SU-DHL-6 (cell line): ENCODE measurements around the gene CDC42EP5.

Experiments
- H2AFZ ChIP-seq: fragments of 200-600 bp; sonication (generic); 2 replicates; pipeline ENCODE4 v1.6.1; 2014; ENCODE audit warnings: low read depth, mild to moderate bottlenecking, moderate library complexity, mixed read lengths, antibody characterized with exemption, low read length; ENCODE audit not compliant: severe bottlenecking
- H3F3A ChIP-seq: fragments of 200-600 bp; shearing (Covaris generic); 2 replicates; pipeline ENCODE4 v1.6.0; 2016; ENCODE audit warnings: antibody characterized with exemption, mild to moderate bottlenecking; ENCODE audit not compliant: insufficient read depth
- H3K27ac ChIP-seq: fragments of 200-600 bp; sonication (generic); 2 replicates; pipeline ENCODE4 v1.5.1; 2016; ENCODE audit warnings: low read depth, mild to moderate bottlenecking, low read length, moderate library complexity, mixed read lengths
- H3K27me3 ChIP-seq: fragments of 200-600 bp; sonication (generic), shearing (Covaris generic); 2 replicates; pipeline ENCODE4 v1.6.0; 2014; ENCODE audit warnings: mild to moderate bottlenecking, low read length
- H3K36me3 ChIP-seq: fragments of 200-600 bp; sonication (generic); 2 replicates; pipeline ENCODE4 v1.6.1; 2014; ENCODE audit warnings: mild to moderate bottlenecking, low read length, mixed read lengths
- H3K4me2 ChIP-seq: fragments of 300-600, 200-600 bp; shearing (Covaris generic), sonication (generic); 2 replicates; pipeline ENCODE4 v1.6.0; 2014; ENCODE audit warnings: low read length, low read depth, mild to moderate bottlenecking; ENCODE audit not compliant: poor library complexity, severe bottlenecking
- H3K4me3 ChIP-seq: fragments of 200-600 bp; sonication (generic); 2 replicates; pipeline ENCODE4 v1.5.1; 2014; ENCODE audit warnings: antibody characterized with exemption, low read length, mild to moderate bottlenecking, mixed read lengths; ENCODE audit not compliant: insufficient read depth, poor library complexity, severe bottlenecking
- H3K79me2 ChIP-seq: fragments of 200-600 bp; sonication (generic); 2 replicates; pipeline ENCODE4 v1.6.1; 2014; ENCODE audit warnings: mild to moderate bottlenecking, low read length, moderate library complexity; ENCODE audit not compliant: insufficient read depth
- H3K9ac ChIP-seq: fragments of 200-600 bp; sonication (generic); 2 replicates; pipeline ENCODE4 v1.7.0; 2014; ENCODE audit warnings: mild to moderate bottlenecking, low read length
- H3K9me2 ChIP-seq: fragments of 200-600 bp; sonication (generic); replicated peaks from 2 replicates; pipeline ENCODE4 v1.6.1; 2014; ENCODE audit warnings: low read length; ENCODE audit not compliant: insufficient read depth
- H3K9me3 ChIP-seq: fragments of 200-600 bp; sonication (generic); 2 replicates; pipeline ENCODE4 v1.6.1; 2014; ENCODE audit warnings: low read length, mixed read lengths; ENCODE audit not compliant: insufficient read depth
- H4K20me1 ChIP-seq: fragments of 200-600 bp; sonication (generic); 2 replicates; pipeline ENCODE4 v1.6.1; 2014; ENCODE audit warnings: low read depth, mild to moderate bottlenecking, antibody characterized with exemption, low read length, moderate library complexity, mixed read lengths
- EZH2phosphoT487 ChIP-seq: fragments of 200-600 bp; sonication (generic), shearing (Covaris generic); conservative IDR thresholded peaks from 2 replicates; pipeline ENCODE4 v1.6.1; 2018; ENCODE audit warnings: mild to moderate bottlenecking, antibody characterized with exemption, low read length, moderate library complexity, mixed read lengths
- TF ChIP-seq, protein P1 (sequence below): fragments of 200-600 bp; sonication (generic); IDR thresholded peaks from one replicate; pipeline ENCODE4 v1.5.1; 2017; ENCODE audit warnings: antibody characterized with exemption, mild to moderate bottlenecking, low read length, moderate library complexity; ENCODE audit not compliant: insufficient read depth, poor library complexity, severe bottlenecking

The CDC42EP5 gene

GRCh38 chr19:54461613-54462012 lies 11.5 kb downstream of the CDC42EP5 start:
- no peaks in the 10 kb centered on the region for H3K79me2 ChIP-seq
- H2AFZ ChIP-seq: no peak overlapping the region
- no peak overlapping the region for H3K27ac ChIP-seq
- H3K4me2 ChIP-seq: no peak overlapping the region
- H3K9me2 ChIP-seq: no peaks in the 10 kb centered on the region
- H3F3A ChIP-seq: peaks cover 24% of the 10 kb centered on the region; the same call in 1 of the 2 replicates
- H4K20me1 ChIP-seq: no peaks in the 10 kb centered on the region; the same call in 1 of the 2 replicates
- H3K4me3 ChIP-seq: no peak overlapping the region
- no peak overlapping the region for H3K9ac ChIP-seq
- no peak for TF ChIP-seq EZH2phosphoT487
- TF ChIP-seq, protein P1, sequence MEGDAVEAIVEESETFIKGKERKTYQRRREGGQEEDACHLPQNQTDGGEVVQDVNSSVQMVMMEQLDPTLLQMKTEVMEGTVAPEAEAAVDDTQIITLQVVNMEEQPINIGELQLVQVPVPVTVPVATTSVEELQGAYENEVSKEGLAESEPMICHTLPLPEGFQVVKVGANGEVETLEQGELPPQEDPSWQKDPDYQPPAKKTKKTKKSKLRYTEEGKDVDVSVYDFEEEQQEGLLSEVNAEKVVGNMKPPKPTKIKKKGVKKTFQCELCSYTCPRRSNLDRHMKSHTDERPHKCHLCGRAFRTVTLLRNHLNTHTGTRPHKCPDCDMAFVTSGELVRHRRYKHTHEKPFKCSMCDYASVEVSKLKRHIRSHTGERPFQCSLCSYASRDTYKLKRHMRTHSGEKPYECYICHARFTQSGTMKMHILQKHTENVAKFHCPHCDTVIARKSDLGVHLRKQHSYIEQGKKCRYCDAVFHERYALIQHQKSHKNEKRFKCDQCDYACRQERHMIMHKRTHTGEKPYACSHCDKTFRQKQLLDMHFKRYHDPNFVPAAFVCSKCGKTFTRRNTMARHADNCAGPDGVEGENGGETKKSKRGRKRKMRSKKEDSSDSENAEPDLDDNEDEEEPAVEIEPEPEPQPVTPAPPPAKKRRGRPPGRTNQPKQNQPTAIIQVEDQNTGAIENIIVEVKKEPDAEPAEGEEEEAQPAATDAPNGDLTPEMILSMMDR: no peak
- no peaks in the 10 kb centered on the region for H3K9me3 ChIP-seq
- 0 out of 2 replicates have a peak, but pooled peaks cover 5% of the 10 kb centered on the region for H3K36me3 ChIP-seq
- no peaks in the 10 kb centered on the region for H3K27me3 ChIP-seq

DNA sequence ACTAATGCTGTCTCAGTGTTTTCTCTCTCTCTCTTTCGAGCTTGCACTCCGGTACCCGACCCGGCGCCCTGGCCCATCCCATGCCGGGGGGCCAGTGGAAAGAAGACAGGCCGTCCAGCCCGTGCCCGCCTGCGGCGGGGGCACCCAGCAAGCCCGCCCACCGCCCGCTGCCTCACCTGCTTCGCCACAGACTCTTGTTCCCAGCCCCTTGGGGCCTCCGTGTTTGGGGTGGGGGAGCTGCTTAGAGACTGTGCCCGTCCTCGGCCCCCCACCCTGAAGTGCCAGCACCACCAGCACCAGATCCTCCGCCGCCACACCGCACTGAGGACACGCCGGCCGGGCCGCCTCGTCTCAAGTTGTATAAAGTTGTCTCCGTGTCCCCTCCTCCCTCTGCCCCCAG lies 11.9 kb downstream of the CDC42EP5 start:
- Histone ChIP-seq H2AFZ (no peak overlapping the region), H3K27ac (no peak overlapping the region), H3K79me2 (no peaks in the 10 kb centered on the region), H3K4me3 (no peak overlapping the region), H3K9me3 (no peaks in the 10 kb centered on the region), H3F3A (peaks cover 24% of the 10 kb centered on the region; the same call in 1 of the 2 replicates), H3K9me2 (no peaks in the 10 kb centered on the region), H3K9ac (no peak overlapping the region), H3K27me3 (no peaks in the 10 kb centered on the region), H3K36me3 (0 out of 2 replicates have a peak, but pooled peaks cover 5% of the 10 kb centered on the region), H3K4me2 (no peak overlapping the region), H4K20me1 (no peaks in the 10 kb centered on the region; the same call in 1 of the 2 replicates)
- no peak for TF ChIP-seq EZH2phosphoT487
- TF ChIP-seq, protein P1: no peak

DNA sequence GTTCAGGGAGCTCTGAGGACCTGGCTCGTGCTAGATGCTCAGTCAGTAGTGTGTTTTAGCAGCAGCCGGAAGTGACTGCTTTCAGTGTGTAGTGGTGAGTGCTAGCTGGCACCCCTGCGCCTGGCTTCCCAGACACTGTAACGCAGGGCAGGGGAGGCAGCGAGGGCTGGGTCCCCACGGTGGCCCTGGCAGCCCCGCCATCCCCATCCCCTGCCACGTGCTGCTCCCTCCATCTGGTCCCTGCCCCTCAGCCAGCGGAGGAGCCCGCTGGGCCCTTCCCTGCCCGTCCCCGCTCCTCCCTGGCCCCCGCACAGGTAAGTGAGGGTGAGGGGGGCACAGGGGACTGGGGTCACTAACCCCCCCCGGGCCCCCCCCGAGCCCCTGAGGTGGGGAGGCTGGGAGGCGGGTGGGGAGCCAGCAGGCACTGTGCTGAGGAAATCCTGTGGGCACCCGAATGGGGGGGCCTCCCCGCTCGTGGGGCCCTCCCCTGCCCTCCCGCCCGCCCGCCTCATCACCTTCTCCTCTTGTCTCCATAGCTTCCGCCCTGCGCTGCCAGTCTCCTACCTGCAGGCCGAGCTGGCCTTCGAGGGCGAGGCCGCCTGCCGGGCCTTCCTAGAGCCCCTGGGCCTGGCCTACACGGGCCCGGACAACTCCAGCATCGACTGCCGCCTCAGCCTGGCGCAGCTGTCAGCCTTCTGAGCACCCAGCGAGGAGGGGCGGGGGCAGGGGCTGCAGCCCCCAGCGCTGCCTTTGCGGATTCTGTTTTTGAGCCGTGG lies 12.7 kb downstream of the CDC42EP5 start:
- H3K36me3 ChIP-seq: 0 out of 2 replicates have a peak, but pooled peaks cover 5% of the 10 kb centered on the region

More for the DNA sequence above, 12.7 kb downstream of the CDC42EP5 start:
- H3K27me3 ChIP-seq: no peaks in the 10 kb centered on the region
- H3K4me2 ChIP-seq: no peak overlapping the region
- H3K9ac ChIP-seq: no peak overlapping the region
- no peaks in the 10 kb centered on the region; the same call in 1 of the 2 replicates for H4K20me1 ChIP-seq
- TF ChIP-seq, protein P1: no peak
- no peak for TF ChIP-seq EZH2phosphoT487
- H3K9me2 ChIP-seq: no peaks in the 10 kb centered on the region
- H3K27ac ChIP-seq: no peak overlapping the region
- peaks cover 24% of the 10 kb centered on the region; the same call in 1 of the 2 replicates for H3F3A ChIP-seq
- H3K79me2 ChIP-seq: no peaks in the 10 kb centered on the region
- H3K4me3 ChIP-seq: no peak overlapping the region
- H3K9me3 ChIP-seq: no peaks in the 10 kb centered on the region
- no peak overlapping the region for H2AFZ ChIP-seq
